NCI-H524 treated with DMSO at 0.1 percent for 48 hours (cell line): Measurements from ENCODE around the gene MZF1.
"Not testable (repeated sequence)": the region's sequence is repeated elsewhere in the genome, so short reads cannot be mapped to it uniquely, and the experiment has no call there.

Experiments used
- DNase-seq: peaks from one replicate; lab custom pipeline; 2025; lab: John Stamatoyannopoulos, UW

The MZF1 gene

DNA sequence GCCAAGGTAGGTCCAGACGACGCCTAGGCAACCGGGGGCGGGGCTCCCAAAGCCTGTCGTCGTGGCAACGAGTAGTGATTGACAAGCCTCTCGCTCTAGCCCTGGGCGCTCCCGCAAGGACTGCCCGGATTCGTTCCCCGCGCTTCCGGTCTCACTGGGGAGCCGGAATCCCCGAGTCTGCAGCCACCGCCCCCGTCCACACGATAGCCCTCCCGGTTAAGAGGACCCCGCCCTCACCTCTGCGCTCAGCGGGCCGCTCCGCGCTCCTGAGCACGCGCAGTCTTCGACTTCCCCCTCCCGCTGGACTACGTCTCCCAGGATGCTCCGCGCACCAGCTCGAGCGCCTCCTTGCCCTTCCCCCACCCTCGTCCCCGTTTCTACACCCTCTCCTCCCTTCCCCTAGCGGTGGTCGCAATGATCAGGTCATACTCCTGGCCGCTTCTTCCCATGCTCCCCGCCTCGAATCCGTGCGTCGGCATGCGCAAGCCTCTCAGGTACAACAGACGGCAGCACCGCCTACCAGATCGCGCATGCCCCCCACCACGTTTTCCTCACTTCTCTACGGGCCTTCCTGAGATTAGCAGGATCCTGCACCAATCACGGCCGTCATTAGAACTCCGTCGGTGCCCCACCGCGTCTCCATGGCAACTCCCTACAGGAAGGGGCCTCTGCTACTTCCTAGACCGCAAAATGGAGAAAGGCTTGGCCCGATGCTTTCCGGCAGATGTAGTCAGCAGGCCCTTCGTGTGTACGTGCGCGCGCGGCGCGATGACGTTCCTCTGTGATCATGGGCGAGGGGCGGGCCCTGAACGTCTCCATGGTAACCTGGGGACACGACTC is at the start of gene MZF1:
TSS of gene MZF1 (minus strand) at position 518 of the 840 bp plus-strand sequence. CDS start 1,946 bp downstream, outside the sequence.
- DNase-seq: no peak

DNA sequence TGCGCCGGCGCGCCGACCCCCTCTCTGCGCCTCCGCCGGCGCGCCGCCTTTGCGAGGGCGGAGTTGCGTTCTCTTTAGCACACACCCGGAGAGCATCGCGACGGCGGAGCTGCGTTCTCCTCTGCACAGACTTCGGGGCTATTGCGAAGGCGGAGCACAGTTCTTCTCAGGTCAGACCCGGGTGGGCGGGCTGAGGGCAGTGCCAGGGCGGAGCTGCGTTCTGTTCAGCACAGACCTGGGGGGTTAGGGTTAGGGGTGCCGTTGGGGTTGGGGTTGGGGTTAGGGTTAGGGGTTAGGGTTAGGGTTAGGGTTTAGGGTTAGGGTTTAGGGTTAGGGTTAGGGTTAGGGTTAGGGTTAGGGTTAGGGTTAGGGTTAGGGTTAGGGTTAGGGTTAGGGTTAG is 34.1 kb upstream of the MZF1 start:
- DNase-seq: not testable (repeated sequence)

GRCh38 chr19:58606251-58606896 is 33.2 kb upstream of the MZF1 start:
- not testable (repeated sequence) for DNase-seq

DNA sequence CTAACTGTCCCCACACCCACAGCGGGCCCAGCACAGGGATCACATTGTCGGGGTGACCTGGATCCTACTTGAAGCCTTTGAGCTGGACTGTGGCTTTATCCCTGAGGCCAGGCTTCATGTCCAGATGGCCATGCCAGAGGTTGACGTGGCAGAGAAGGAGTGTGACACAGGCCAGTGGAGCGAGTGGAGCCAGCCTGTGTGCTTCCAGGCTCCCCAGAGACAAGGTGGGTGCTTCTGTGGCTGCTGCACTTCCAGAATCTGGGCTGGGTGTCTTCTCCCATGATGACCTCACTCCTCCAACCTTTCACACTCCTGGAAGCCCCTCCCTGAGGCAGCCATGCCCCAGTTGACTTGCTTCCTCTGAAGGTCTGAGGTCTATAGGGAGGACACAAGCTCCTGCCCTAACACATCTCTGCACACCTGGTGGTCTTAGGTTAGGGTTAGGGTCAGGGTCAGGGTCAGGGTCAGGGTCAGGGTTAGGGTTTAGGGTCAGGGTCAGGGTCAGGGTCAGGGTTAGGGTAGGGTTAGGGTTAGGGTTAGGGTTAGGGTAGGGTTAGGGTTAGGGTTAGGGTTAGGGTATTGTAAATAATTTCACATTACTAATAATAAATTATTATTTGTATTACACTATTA is 13.1 kb upstream of the MZF1 start:
- no peak for DNase-seq

GRCh38 chr19:58585442-58586132 is 12.5 kb upstream of the MZF1 start:
- DNase-seq: no peak

DNA sequence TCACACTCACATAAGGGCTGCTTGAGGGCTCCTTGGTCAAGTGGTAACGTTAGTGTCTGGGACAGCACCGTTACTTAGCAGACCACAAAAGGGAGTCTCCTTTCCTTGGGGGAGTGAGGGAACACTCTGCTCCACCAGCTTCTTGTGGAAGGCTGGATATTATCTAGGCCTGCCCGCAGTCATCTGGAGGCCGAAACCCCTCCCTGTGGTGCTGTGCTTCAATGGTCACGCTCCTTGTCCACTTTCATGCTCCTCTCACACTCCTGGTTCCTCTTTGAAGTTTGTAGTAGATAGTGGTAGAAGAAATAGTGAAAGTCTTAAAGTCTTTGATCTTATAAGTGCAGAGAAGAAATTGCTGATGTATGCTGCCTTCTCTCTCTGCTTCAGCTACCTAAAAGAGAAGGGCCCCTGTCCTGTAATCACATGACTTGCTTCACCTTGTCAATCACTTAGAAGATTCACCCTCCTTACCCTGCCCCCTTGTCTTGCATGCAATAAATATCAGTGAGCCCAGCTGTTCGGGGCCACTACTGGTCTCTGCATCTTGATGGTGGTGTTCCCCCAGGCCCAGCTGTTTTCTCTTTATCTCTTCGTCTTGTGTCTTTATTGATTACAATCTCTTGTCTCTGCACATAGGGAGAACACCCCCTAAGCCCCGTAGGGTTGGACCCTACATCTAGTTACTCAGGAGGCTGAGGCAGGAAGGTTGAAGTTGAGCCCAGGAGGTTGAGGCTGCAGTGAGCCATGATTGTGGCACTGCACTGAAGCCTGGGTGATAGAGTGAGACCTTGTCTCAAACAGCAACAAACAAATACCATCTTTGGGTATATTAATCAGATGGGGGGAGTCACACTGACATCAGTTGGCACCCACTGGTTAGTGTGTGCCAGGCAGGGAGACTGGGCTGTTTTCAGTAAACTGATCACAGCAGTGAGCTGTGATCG is 11.6 kb upstream of the MZF1 start:
- DNase-seq: no peak

GRCh38 chr19:58582985-58583384 is 9.8 kb upstream of the MZF1 start:
- DNase-seq: no peak

GRCh38 chr19:58581227-58582141 is 8.3 kb upstream of the MZF1 start:
- no peak for DNase-seq

DNA sequence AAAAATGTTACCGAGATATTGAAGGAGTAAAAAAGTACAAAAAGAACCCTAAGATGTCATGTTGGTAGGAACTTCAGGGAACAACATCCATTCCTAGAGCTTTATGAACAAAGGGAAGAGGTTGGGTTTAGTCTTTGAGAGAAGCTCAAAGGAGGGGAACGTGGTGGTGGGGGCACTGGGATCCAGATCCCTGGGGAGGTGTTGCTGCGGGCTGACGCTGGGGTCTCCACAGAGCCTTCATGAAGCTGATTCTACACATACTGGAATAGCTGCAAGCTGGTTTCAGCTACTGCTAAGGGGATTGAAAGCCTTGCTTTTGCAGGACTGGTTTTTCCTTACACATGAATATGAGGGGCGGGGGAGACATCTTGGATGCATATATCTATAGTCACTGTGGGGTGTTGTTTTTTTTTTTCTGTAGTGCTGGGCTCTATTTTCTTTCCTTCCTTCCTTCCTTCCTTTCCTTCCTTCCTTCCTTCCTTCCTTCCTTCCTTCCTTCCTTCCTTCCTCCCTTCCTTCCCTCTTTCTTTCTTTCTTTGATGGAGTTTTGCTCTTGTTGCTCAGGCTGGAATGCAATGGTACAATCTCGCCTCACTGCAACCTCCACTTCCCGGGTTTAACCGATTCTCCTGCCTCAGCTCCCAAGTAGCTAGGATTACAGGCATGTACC is 6.5 kb upstream of the MZF1 start:
- no peak for DNase-seq

DNA sequence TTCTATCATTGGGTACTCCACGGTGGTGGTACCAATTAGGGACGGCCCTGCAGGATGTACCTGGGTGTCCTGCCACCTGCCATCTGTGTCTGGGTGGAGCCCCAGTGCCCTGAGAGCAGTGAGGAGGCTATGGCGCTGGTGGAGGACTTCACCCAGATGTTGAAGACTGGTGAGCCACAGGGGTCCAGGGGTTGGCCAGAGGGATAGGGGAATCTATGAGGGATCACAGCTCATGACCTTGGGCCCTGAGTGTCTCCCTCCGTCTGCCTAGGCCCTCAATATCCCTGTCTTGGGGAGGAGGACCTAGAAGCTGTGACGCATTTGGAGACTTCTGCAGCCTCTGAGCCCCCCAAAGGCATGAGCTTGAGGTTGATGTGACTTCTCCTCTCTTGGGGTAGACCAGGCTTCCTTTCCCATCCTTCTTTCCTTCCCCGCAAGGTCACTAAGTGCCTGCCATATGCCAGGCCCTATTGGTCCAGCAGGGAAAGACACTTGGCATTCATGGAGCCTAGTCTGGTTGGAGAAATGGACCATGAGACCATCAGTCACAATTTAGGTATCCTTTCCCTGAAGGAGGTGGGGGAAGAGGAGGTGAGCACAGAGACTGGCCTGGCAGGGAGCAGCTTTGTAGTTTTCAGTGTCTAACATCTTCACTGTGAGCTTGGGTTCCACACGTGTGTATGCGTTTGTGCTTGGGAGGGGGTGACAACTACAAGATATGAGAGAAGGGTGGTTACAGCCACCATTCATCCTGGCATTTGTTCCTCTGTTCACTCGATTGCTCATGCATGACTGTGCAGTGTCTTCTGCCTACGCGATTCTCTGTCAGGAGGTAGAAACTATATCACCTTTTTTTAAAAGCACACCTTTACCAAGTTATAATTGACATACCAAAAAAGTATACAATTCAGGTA is 5.1 kb upstream of the MZF1 start:
- no peak for DNase-seq

DNA sequence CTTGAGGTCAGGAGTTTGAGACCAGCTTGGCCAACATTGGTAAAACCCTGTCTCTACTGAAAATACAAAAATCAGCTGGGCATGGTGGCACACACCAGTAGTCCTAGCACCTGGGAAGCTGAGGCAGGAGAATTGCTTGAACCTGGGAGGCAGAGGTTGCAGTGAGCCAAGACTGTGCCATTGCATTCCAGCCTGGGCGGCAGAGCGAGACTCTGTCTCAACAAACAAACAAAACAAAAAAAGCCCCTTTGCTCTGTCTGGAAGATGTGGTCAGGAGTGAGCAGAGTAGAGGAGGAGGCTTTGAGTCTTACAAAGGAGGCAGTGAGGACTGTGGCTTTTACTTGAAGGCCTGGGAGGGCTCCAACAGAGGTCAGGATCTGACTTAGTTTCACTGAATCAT is 4.4 kb upstream of the MZF1 start:
- DNase-seq: not testable (repeated sequence)

DNA sequence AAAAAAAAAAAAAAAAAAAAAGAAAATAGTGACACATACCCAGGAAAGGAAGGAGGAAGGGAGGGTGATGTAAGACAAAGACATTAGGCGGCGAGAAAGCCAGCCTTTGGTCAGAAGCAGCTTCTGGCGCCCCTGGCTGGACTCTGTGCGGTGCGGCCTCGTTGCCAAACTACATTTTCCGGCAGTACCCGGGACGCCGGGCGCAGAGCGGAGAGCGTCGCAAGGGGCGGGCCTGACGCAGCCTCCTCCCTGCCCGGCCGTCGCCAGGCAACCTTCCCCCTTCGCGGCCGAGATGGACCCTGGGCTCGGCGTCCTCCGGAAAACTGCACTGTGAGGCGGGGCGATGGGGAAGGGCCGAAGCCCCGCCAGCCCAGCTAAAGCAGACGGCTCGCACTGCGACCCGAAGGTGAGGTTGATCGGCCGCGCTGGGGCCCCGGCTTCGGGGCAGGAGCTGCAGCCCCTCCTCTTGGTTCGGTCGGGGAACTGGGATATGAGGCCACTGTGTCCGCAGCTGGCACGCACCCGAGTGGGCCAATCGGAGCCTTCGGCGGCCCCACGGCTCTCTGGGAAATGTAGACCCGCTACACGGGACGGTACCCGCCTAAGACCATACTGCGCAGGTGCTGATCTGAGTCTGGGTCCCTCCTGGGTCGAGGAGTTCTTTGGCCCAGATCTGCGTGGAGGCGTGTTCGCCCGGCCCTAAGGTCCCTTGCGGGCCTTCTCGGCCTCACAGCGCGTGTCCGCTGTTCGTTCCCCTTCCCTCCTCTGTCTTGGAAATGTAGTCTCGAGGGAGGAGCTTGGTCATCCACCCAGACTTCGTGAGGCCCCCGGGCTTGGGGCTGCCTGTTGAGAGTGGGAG is 2.3 kb upstream of the MZF1 start:
- no peak for DNase-seq

DNA sequence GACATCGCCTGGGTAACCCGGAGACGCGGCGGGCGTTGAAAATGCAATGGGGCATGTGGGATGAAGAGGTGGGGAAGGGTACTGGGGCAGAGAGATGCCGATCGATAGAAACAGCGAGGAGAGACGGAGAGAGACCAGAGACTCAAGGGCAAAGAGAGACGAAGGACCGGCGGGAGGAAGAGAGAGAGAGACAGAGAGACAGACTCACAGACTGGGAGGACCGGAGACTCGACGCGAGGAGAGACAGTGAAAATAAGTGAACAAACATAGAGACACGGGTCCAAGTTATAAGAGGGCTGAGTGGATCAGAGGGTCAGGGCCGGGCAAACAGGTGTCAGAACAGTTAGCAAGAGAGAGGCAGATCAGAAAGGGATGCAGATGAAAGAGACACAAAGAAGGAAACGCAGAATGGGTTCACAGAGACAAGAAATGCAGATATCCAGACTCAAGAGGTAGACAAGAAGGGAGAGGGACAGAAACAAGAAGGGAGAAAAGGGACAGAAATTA is 576 bp upstream of the MZF1 start:
- DNase-seq: no peak

DNA sequence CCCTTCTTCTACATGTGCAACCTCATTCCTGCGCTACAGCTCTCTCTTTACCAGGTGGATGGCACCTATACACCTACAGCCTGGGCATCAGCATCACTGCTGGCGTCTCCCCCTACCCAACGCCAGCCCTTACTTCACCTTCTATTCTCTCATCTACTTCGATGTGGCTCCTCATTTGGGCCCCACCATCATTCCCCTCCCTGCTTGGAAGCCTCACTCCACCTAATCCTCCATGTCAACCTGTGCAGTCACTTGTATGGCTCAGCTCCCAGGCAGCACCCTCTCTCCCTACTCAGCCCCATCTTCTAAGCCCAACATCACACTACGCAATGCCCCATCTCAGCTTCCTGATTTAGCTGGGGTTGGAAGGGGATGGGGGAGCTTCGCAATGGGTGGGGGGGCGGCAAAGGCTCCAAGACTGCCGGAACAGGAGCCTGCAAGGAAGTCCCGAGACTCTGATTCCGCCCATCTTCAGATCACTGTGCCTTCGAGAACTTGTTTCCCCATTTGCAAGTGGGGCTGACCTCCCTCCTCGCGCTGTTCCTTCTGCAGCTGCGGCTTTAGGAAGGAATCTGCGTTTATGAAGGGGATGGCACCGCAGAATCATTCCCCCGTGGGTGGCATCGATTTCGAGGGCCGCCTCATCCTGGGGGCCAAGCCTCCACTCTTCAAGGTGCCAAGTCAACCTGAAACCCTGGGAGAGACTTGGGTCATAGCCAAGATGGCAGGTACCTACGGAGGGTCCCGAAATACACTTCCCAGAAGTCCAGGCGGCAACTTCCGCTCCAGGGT is 913 bp downstream of the MZF1 start:
- no peak for DNase-seq

DNA sequence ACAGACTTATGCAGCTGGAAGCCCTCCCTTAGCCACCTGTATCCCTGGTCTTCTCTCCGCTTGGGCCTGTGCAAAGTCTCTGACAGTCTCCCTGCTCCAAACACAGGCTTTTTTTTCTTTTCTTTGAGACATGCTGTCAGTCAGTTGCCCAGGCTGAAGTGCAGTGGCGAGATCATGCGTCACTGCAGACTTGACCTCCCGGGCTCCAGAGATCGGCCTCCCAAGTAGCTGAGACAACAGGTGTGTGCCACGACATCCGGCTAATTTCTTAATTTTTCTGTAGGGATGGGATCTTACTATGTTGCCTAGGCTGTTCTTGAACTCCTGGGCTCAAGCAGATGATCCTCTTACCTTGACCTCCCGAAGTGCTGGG is 1.6 kb downstream of the MZF1 start:
- DNase-seq: no peak

DNA sequence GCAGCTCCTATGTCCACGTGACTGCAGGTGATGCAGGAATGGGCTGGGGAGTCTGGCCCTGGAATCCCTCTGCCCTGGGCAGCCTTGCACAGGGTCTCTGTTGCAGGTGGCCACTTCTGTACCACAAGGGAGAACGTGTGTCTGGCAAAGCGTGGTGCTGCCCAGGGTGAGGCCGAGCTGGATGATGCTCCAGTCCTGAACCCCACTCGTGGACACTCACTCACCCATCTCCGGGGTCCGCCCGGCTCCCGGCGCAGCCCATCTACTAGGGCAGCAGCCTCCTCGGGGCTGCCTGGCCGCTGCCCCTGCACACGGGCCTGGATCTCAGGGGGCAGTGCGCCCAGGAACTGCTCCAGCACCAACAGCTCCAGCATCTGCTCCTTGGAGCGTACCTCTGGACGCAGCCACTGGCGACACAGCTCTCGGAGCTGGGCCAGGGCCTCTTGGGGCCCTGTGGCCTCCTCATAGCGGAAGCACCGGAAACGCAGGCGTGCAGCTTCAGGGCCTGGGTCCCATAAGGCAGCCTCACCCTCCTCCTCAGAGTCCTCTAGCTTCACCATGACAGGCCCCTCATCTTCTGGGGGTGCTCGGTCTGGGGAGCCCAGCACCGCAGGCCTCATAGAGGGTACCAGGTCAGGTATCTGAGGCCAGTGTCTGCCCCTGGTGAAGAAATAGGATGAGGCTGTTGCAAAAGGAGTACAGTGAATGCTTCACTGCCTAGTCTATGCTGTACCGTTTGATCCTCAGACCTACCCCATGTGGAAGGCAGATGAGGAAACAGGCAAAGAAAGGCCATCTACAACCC is 2.2 kb downstream of the MZF1 start:
- no peak for DNase-seq
